ENCODE data around the gene GALNT2.

Gene GALNT2

GRCh38 chr1:230142608-230143210 is 75.7 kb downstream of the GALNT2 start:
- no peak overlapping the region for H3K18ac ChIP-seq (ENCODE audit: low read length)
- H3K4me2 ChIP-seq (ENCODE audit: insufficient read depth, low read length, poor library complexity, severe bottlenecking), result no peak overlapping the region
- no peaks in the 10 kb centered on the region for H3K9me3 ChIP-seq (replicated peaks in 1 of 2; ENCODE audit: control insufficient read depth in 2 of 2, insufficient read depth in 1 of 2, low read depth in 1 of 2, low read length in 2 of 2)
- no peak overlapping the region for H3K23ac ChIP-seq (ENCODE audit: low read depth, low read length, poor library complexity)
- H3K9ac ChIP-seq (ENCODE audit: low read depth, low read length, poor library complexity), result no peak overlapping the region
- H3K27ac ChIP-seq (replicated peaks; ENCODE audit: low read length), result no peak overlapping the region
- H3K4ac ChIP-seq (ENCODE audit: low read length), result no peak overlapping the region
- H4K8ac ChIP-seq (ENCODE audit: low read depth, low read length), result no peak overlapping the region
- peaks cover 24 to 28% of the 10 kb centered on the region in 2 donors for H3K4me1 ChIP-seq (ENCODE audit: control insufficient read depth in 2 of 2, insufficient read depth in 1 of 2, low read depth in 1 of 2, low read length in 2 of 2)
- H4K91ac ChIP-seq (ENCODE audit: low read depth, low read length, poor library complexity), result no peak overlapping the region
- no peaks in the 10 kb centered on the region for H3K27me3 ChIP-seq (ENCODE audit: control insufficient read depth in 3 of 3, insufficient read depth in 3 of 3, low read depth in 1 of 3, low read length in 3 of 3)
- no peak overlapping the region for H2BK15ac ChIP-seq (ENCODE audit: low read length)
- H2AK5ac ChIP-seq (ENCODE audit: low read depth, low read length), result no peak overlapping the region
- H2BK12ac ChIP-seq (ENCODE audit: low read length), result no peak overlapping the region
- H2BK120ac ChIP-seq (ENCODE audit: low read depth, low read length), result no peak overlapping the region
- peaks cover 4% of the 10 kb centered on the region for H3K79me1 ChIP-seq (ENCODE audit: low read depth, low read length)
- no peak overlapping the region for H2AFZ ChIP-seq (ENCODE audit: low read length)
- H2BK5ac ChIP-seq (ENCODE audit: low read length), result no peak overlapping the region
- DNase-seq (ENCODE audit: low spot score), result no peak
- WGBS, 2 donors (ENCODE audit: extremely low coverage in 2 of 2, insufficient read length in 2 of 2, insufficient replicate concordance in 1 of 2), result no CpG with 5 or more reads among the region's 5 CpGs
- no peak overlapping the region for H3K14ac ChIP-seq (ENCODE audit: low read length)
- peaks cover 0 to 3% of the 10 kb centered on the region in 2 donors for H3K36me3 ChIP-seq (replicated peaks in 1 of 2; ENCODE audit: control insufficient read depth in 2 of 2, insufficient read depth in 2 of 2, low read length in 2 of 2)
- no peak overlapping the region for H3K4me3 ChIP-seq (ENCODE audit: low read length in 2 of 2)

GRCh38 chr1:230143534-230143933 is 76.5 kb downstream of the GALNT2 start:
- no peak overlapping the region for H3K18ac ChIP-seq (ENCODE audit: low read length)
- no CpG with 5 or more reads among the region's 9 CpGs for WGBS, 2 donors (ENCODE audit: extremely low coverage in 2 of 2, insufficient read length in 2 of 2, insufficient replicate concordance in 1 of 2)
- H2AK5ac ChIP-seq (ENCODE audit: low read depth, low read length), result no peak overlapping the region
- peaks cover 28 to 29% of the 10 kb centered on the region in 2 donors for H3K4me1 ChIP-seq (ENCODE audit: control insufficient read depth in 2 of 2, insufficient read depth in 1 of 2, low read depth in 1 of 2, low read length in 2 of 2)
- no peak overlapping the region for H3K4me2 ChIP-seq (ENCODE audit: insufficient read depth, low read length, poor library complexity, severe bottlenecking)
- H3K27me3 ChIP-seq (ENCODE audit: control insufficient read depth in 3 of 3, insufficient read depth in 3 of 3, low read depth in 1 of 3, low read length in 3 of 3), result no peaks in the 10 kb centered on the region
- no peak overlapping the region for H3K14ac ChIP-seq (ENCODE audit: low read length)
- no peak overlapping the region for H3K23ac ChIP-seq (ENCODE audit: low read depth, low read length, poor library complexity)
- H4K91ac ChIP-seq (ENCODE audit: low read depth, low read length, poor library complexity), result no peak overlapping the region
- no peak overlapping the region for H2BK120ac ChIP-seq (ENCODE audit: low read depth, low read length)
- peak overlapping the region; percentile 31 for H3K9ac ChIP-seq (ENCODE audit: low read depth, low read length, poor library complexity)
- H3K36me3 ChIP-seq (replicated peaks in 1 of 2; ENCODE audit: control insufficient read depth in 2 of 2, insufficient read depth in 2 of 2, low read length in 2 of 2), result no peaks in the 10 kb centered on the region
- no peak overlapping the region for H3K4ac ChIP-seq (ENCODE audit: low read length)
- no peak overlapping the region for H2BK5ac ChIP-seq (ENCODE audit: low read length)
- no peak overlapping the region for H2BK15ac ChIP-seq (ENCODE audit: low read length)
- no peak for DNase-seq (ENCODE audit: low spot score)
- no peak overlapping the region for H2AFZ ChIP-seq (ENCODE audit: low read length)
- H3K9me3 ChIP-seq (replicated peaks in 1 of 2; ENCODE audit: control insufficient read depth in 2 of 2, insufficient read depth in 1 of 2, low read depth in 1 of 2, low read length in 2 of 2), result no peaks in the 10 kb centered on the region
- H3K79me1 ChIP-seq (ENCODE audit: low read depth, low read length), result peaks cover 4% of the 10 kb centered on the region
- H3K4me3 ChIP-seq (ENCODE audit: low read length in 2 of 2), result no peak overlapping the region
- H4K8ac ChIP-seq (ENCODE audit: low read depth, low read length), result no peak overlapping the region
- H3K27ac ChIP-seq (replicated peaks; ENCODE audit: low read length), result no peak overlapping the region
- no peak overlapping the region for H2BK12ac ChIP-seq (ENCODE audit: low read length)

DNA sequence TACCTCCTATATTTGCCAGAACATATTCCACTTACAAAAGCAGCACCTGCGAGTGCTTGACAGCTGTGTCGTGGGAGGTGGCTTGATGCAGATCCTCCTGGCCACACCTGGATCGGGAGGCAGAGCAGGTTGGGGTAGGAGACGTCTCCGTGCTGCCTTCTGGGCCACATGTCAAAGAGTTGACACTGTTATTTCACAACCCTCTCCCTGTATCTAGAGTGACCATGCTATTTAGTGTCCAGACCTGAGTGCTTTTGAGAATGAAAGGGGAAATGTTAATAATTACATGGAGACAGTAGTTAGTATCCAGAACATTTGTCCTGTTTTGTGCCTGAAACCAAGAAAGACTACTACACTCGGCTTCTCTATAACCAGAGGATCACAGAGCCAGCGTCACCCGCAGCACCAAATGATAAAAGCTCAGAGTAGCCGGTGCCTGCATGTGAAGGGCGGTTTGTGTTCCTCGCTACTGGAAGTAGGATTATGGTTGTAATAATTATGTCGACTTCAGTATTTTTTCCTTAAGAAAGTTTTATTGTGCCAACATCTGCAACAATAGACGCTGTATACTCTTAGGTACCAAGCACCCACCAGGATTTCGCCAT is 77.1 kb downstream of the GALNT2 start:
- Histone ChIP-seq H3K4me3 (ENCODE audit: low read length in 2 of 2) (no peak overlapping the region), H3K4ac (ENCODE audit: low read length) (no peak overlapping the region), H3K9me3 (replicated peaks in 1 of 2; ENCODE audit: control insufficient read depth in 2 of 2, insufficient read depth in 1 of 2, low read depth in 1 of 2, low read length in 2 of 2) (no peaks in the 10 kb centered on the region), H3K14ac (ENCODE audit: low read length) (no peak overlapping the region), H4K91ac (ENCODE audit: low read depth, low read length, poor library complexity) (no peak overlapping the region), H3K36me3 (replicated peaks in 1 of 2; ENCODE audit: control insufficient read depth in 2 of 2, insufficient read depth in 2 of 2, low read length in 2 of 2) (no peaks in the 10 kb centered on the region), H2BK5ac (ENCODE audit: low read length) (no peak overlapping the region), H4K8ac (ENCODE audit: low read depth, low read length) (no peak overlapping the region), H3K27me3 (ENCODE audit: control insufficient read depth in 3 of 3, insufficient read depth in 3 of 3, low read depth in 1 of 3, low read length in 3 of 3) (no peaks in the 10 kb centered on the region), H2BK15ac (ENCODE audit: low read length) (no peak overlapping the region), H3K9ac (ENCODE audit: low read depth, low read length, poor library complexity) (no peak overlapping the region), H2BK120ac (ENCODE audit: low read depth, low read length) (no peak overlapping the region), H3K18ac (ENCODE audit: low read length) (no peak overlapping the region), H2AK5ac (ENCODE audit: low read depth, low read length) (no peak overlapping the region), H3K27ac (replicated peaks; ENCODE audit: low read length) (no peak overlapping the region), H3K79me1 (ENCODE audit: low read depth, low read length) (peaks cover 4% of the 10 kb centered on the region), H3K23ac (ENCODE audit: low read depth, low read length, poor library complexity) (no peak overlapping the region), H2BK12ac (ENCODE audit: low read length) (no peak overlapping the region), H2AFZ (ENCODE audit: low read length) (no peak overlapping the region), H3K4me1 (ENCODE audit: control insufficient read depth in 2 of 2, insufficient read depth in 1 of 2, low read depth in 1 of 2, low read length in 2 of 2) (peaks cover 28 to 29% of the 10 kb centered on the region in 2 donors), H3K4me2 (ENCODE audit: insufficient read depth, low read length, poor library complexity, severe bottlenecking) (no peak overlapping the region)
- no CpG with 5 or more reads among the region's 14 CpGs for WGBS, 2 donors (ENCODE audit: extremely low coverage in 2 of 2, insufficient read length in 2 of 2, insufficient replicate concordance in 1 of 2)
- no peak for DNase-seq (ENCODE audit: low spot score)

DNA sequence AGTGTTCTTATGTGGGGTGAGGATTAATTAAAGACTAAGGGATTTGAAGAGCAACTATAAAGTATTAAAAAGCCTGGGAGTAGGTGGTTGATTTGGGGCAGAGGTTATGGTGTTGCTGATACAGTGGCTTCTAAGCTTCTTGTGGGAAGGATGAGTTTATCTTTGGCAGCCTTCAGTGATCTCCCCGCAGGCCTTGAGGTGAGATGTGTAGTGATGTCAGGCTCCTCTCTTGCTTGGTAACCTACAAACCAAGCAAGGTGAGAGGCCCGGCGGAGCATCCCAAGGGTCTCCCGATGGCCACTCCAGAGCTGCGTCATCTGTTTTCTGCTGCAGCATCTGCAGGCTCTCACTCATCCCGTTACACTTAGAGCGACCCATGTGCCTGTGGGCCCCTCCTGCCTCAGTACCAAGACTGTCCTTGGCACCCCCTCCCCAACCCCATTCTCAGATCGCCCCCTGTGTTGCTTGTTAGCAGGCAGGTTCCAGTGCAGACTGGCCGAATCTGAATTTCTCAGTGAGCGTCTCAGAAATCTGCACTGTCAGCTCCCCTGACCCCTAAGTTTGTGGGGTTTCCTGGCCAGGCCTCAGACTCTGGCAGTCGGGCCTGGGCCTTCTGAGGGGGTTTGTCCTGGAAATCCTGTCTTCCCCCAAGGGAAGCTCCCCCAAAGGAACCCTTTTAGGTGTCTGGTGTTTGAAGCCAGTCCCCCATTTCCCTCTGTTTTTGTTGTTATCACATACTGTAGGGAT is 77.9 kb downstream of the GALNT2 start:
- H3K27me3 ChIP-seq (ENCODE audit: control insufficient read depth in 3 of 3, insufficient read depth in 3 of 3, low read depth in 1 of 3, low read length in 3 of 3), result no peaks in the 10 kb centered on the region
- no peak overlapping the region for H3K23ac ChIP-seq (ENCODE audit: low read depth, low read length, poor library complexity)
- no peak overlapping the region for H3K27ac ChIP-seq (replicated peaks; ENCODE audit: low read length)
- H3K4me1 ChIP-seq (ENCODE audit: control insufficient read depth in 2 of 2, insufficient read depth in 1 of 2, low read depth in 1 of 2, low read length in 2 of 2), result peaks cover 26 to 27% of the 10 kb centered on the region in 2 donors
- peaks cover 4% of the 10 kb centered on the region for H3K79me1 ChIP-seq (ENCODE audit: low read depth, low read length)
- H4K91ac ChIP-seq (ENCODE audit: low read depth, low read length, poor library complexity), result no peak overlapping the region
- H2BK12ac ChIP-seq (ENCODE audit: low read length), result no peak overlapping the region
- no peak overlapping the region for H4K8ac ChIP-seq (ENCODE audit: low read depth, low read length)
- no CpG with 5 or more reads among the region's 11 CpGs for WGBS, 2 donors (ENCODE audit: extremely low coverage in 2 of 2, insufficient read length in 2 of 2, insufficient replicate concordance in 1 of 2)
- H2AFZ ChIP-seq (ENCODE audit: low read length), result no peak overlapping the region
- no peak overlapping the region for H3K9ac ChIP-seq (ENCODE audit: low read depth, low read length, poor library complexity)
- no peak for DNase-seq (ENCODE audit: low spot score)
- no peaks in the 10 kb centered on the region for H3K9me3 ChIP-seq (replicated peaks in 1 of 2; ENCODE audit: control insufficient read depth in 2 of 2, insufficient read depth in 1 of 2, low read depth in 1 of 2, low read length in 2 of 2)
- H2BK5ac ChIP-seq (ENCODE audit: low read length), result no peak overlapping the region
- no peaks in the 10 kb centered on the region for H3K36me3 ChIP-seq (replicated peaks in 1 of 2; ENCODE audit: control insufficient read depth in 2 of 2, insufficient read depth in 2 of 2, low read length in 2 of 2)
- H3K4me2 ChIP-seq (ENCODE audit: insufficient read depth, low read length, poor library complexity, severe bottlenecking), result no peak overlapping the region
- no peak overlapping the region for H2AK5ac ChIP-seq (ENCODE audit: low read depth, low read length)
- no peak overlapping the region for H2BK120ac ChIP-seq (ENCODE audit: low read depth, low read length)
- H3K4me3 ChIP-seq (ENCODE audit: low read length in 2 of 2), result no peak overlapping the region
- H2BK15ac ChIP-seq (ENCODE audit: low read length), result no peak overlapping the region
- H3K14ac ChIP-seq (ENCODE audit: low read length), result no peak overlapping the region
- no peak overlapping the region for H3K18ac ChIP-seq (ENCODE audit: low read length)
- no peak overlapping the region for H3K4ac ChIP-seq (ENCODE audit: low read length)

Data from neuronal stem cell (in vitro differentiated cells).